Measurements from ENCODE around the gene TEX261. TPM values are rescaled to one million over a fixed set of nuclear protein-coding genes. Genes with fewer than 3 reads are reported as not detected.
"Not testable (repeated sequence)": the region's sequence is repeated elsewhere in the genome, so short reads cannot be mapped to it uniquely, and the experiment has no call there.

TEX261 gene
- total RNA-seq, 1 donor from 2014 or later, result 29.0 TPM

- Histone ChIP-seq H3K27ac (no peak overlapping the region), H3K4me1 (no peaks in the 10 kb centered on the region), H3K36me3 (no peaks in the 10 kb centered on the region), H3K4me3 (no peak overlapping the region), H3K27me3 (no peaks in the 10 kb centered on the region), H3K9me3 (no peaks in the 10 kb centered on the region)
- DNase-seq (ENCODE audit: extremely low spot score in 2 of 2), result no peak
- no peak for TF ChIP-seq POLR2AphosphoS5 (IDR thresholded peaks at IDR 0.05; ENCODE audit: insufficient read depth in 1 of 2, low read depth in 1 of 2)
- intact Hi-C loops (cut with DNase I), result no loop called here
Measured at GRCh38 chr2:71018625-71019024, 24.0 kb upstream of the TEX261 start.

- H3K9me3 ChIP-seq; H3K27ac ChIP-seq; H3K36me3 ChIP-seq; intact Hi-C loops (cut with DNase I); H3K4me3 ChIP-seq; H3K4me1 ChIP-seq; DNase-seq (ENCODE audit: extremely low spot score in 2 of 2); H3K27me3 ChIP-seq: not testable (repeated sequence)
Measured at GRCh38 chr2:71011786-71012185, 17.1 kb upstream of the TEX261 start.

GRCh38 chr2:71008342-71008741 is 13.7 kb upstream of the TEX261 start:
- Histone ChIP-seq H3K36me3 (no peaks in the 10 kb centered on the region), H3K4me1 (no peaks in the 10 kb centered on the region), H3K9me3 (no peaks in the 10 kb centered on the region), H3K27ac (no peak overlapping the region), H3K4me3 (no peak overlapping the region), H3K27me3 (no peaks in the 10 kb centered on the region)
- DNase-seq (ENCODE audit: extremely low spot score in 2 of 2), result no peak
- intact Hi-C loops (cut with DNase I), result no loop called here
- TF ChIP-seq CTCF (IDR thresholded peaks at IDR 0.05) (no peak), POLR2A (IDR thresholded peaks at IDR 0.05) (no peak)

- no peaks in the 10 kb centered on the region for H3K4me1 ChIP-seq
- H3K36me3 ChIP-seq, result no peaks in the 10 kb centered on the region
- no peak overlapping the region for H3K4me3 ChIP-seq
- intact Hi-C loops (cut with DNase I), result no loop called here
- H3K27me3 ChIP-seq, result no peaks in the 10 kb centered on the region
- H3K9me3 ChIP-seq, result no peaks in the 10 kb centered on the region
- TF ChIP-seq POLR2AphosphoS5 (IDR thresholded peaks at IDR 0.05; ENCODE audit: insufficient read depth in 1 of 2, low read depth in 1 of 2) (no peak), POLR2A (IDR thresholded peaks at IDR 0.05) (no peak), CTCF (IDR thresholded peaks at IDR 0.05) (no peak)
- DNase-seq (ENCODE audit: extremely low spot score in 2 of 2), result no peak
- H3K27ac ChIP-seq, result no peak overlapping the region
Measured at GRCh38 chr2:71006955-71007799, 12.5 kb upstream of the TEX261 start.

- no peak for TF ChIP-seq CTCF (IDR thresholded peaks at IDR 0.05)
- no peak for TF ChIP-seq POLR2A (IDR thresholded peaks at IDR 0.05)
- TF ChIP-seq POLR2AphosphoS5 (IDR thresholded peaks at IDR 0.05; ENCODE audit: insufficient read depth in 1 of 2, low read depth in 1 of 2), result no peak
- H3K36me3 ChIP-seq, result no peaks in the 10 kb centered on the region
- no peaks in the 10 kb centered on the region for H3K27me3 ChIP-seq
- H3K4me3 ChIP-seq, result no peak overlapping the region
- H3K4me1 ChIP-seq, result peaks cover 1% of the 10 kb centered on the region
- H3K9me3 ChIP-seq, result no peaks in the 10 kb centered on the region
- H3K27ac ChIP-seq, result no peak overlapping the region
- DNase-seq (ENCODE audit: extremely low spot score in 2 of 2), result peak in 1 of 2 donors; percentile 77
- intact Hi-C loops (cut with DNase I), result no loop called here
Measured at GRCh38 chr2:71006323-71006722, 11.7 kb upstream of the TEX261 start.
